Peyer's patch (tissue), 4 donors: ENCODE measurements around the gene ARFIP1.

Source experiments
- POLR2A ChIP-seq, 2 donors: fragments of 450-650 bp; IDR thresholded peaks; one replicate each; pipeline ENCODE4 v1.5.1; 2017; ENCODE audit warnings: antibody characterized with exemption in 2 of 2, mild to moderate bottlenecking in 2 of 2, moderate library complexity in 2 of 2
- TF ChIP-seq, protein P1 (sequence below), 6 experiments: fragments of 450-650 bp in 4 of 6; fragments of 200-600 bp in 2 of 6; sonication (generic) in 1 of 6; IDR thresholded peaks; one replicate each; pipeline ENCODE4 v1.5.1; 2017 to 2019; ENCODE audit warnings: antibody characterized with exemption in 6 of 6, mild to moderate bottlenecking in 3 of 6, moderate library complexity in 1 of 6

DNA sequence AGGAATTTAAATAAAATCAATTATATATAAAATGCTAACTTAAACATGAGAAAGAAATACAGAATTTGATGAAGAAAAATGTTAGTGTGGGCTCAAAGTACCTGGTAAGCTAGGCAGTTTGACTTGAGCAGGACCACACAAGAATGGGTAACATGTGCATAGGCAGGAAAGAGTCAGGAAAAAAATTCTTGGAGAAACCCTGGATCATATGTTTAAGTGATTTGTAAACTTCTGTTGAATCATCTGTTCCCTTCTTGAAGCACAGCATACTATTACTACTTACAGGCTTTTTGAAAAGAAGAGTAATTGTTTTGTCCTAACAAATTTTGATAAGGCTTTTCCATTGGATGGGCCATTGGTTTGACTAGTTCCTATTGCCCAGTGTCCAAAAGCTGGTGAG, 118.9 kb downstream of the ARFIP1 start:
- TF ChIP-seq, protein P1, sequence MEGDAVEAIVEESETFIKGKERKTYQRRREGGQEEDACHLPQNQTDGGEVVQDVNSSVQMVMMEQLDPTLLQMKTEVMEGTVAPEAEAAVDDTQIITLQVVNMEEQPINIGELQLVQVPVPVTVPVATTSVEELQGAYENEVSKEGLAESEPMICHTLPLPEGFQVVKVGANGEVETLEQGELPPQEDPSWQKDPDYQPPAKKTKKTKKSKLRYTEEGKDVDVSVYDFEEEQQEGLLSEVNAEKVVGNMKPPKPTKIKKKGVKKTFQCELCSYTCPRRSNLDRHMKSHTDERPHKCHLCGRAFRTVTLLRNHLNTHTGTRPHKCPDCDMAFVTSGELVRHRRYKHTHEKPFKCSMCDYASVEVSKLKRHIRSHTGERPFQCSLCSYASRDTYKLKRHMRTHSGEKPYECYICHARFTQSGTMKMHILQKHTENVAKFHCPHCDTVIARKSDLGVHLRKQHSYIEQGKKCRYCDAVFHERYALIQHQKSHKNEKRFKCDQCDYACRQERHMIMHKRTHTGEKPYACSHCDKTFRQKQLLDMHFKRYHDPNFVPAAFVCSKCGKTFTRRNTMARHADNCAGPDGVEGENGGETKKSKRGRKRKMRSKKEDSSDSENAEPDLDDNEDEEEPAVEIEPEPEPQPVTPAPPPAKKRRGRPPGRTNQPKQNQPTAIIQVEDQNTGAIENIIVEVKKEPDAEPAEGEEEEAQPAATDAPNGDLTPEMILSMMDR (IDR thresholded peaks at IDR 0.05), result no peak
- no peak for TF ChIP-seq POLR2A (IDR thresholded peaks at IDR 0.05)
